Activated naive CD8-positive, alpha-beta T cell treated with anti-CD3 and anti-CD28 coated beads for 36 hours (primary cell): Measurements from ENCODE around the gene SPPL2C. TPM values are rescaled to one million over a fixed set of nuclear protein-coding genes. Genes with fewer than 3 reads are reported as not detected.

Source experiments
- DNase-seq: peaks from one replicate; pipeline ENCODE4 v3.0.0; 2021
- H3K27ac Mint-ChIP-seq: one replicate; pipeline ENCODE4 v1.8.0; 2022; ENCODE audit warnings: mild to moderate bottlenecking, moderate library complexity, mixed read lengths
- H3K27me3 Mint-ChIP-seq: one replicate; pipeline ENCODE4 v1.8.0; 2022; ENCODE audit warnings: mild to moderate bottlenecking, mixed read lengths
- H3K36me3 Mint-ChIP-seq: one replicate; pipeline ENCODE4 v1.8.0; 2021; ENCODE audit warnings: mild to moderate bottlenecking, mixed read lengths
- H3K4me1 Mint-ChIP-seq: one replicate; pipeline ENCODE4 v1.8.0; 2021; ENCODE audit warnings: mixed read lengths
- H3K4me3 Mint-ChIP-seq: one replicate; pipeline ENCODE4 v1.8.0; 2022; ENCODE audit warnings: mild to moderate bottlenecking, moderate library complexity, mixed read lengths
- H3K9me3 Mint-ChIP-seq: one replicate; pipeline ENCODE4 v1.8.0; 2022; ENCODE audit warnings: mixed read lengths
- total RNA-seq, 2 experiments: library from RNA; stranded (reverse); gene quantifications; one replicate each; pipeline ENCODE4 v1.2.3, GENCODE V29; 2021

Gene SPPL2C, protein sequence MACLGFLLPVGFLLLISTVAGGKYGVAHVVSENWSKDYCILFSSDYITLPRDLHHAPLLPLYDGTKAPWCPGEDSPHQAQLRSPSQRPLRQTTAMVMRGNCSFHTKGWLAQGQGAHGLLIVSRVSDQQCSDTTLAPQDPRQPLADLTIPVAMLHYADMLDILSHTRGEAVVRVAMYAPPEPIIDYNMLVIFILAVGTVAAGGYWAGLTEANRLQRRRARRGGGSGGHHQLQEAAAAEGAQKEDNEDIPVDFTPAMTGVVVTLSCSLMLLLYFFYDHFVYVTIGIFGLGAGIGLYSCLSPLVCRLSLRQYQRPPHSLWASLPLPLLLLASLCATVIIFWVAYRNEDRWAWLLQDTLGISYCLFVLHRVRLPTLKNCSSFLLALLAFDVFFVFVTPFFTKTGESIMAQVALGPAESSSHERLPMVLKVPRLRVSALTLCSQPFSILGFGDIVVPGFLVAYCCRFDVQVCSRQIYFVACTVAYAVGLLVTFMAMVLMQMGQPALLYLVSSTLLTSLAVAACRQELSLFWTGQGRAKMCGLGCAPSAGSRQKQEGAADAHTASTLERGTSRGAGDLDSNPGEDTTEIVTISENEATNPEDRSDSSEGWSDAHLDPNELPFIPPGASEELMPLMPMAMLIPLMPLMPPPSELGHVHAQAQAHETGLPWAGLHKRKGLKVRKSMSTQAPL
- total RNA-seq: not detected

DNA sequence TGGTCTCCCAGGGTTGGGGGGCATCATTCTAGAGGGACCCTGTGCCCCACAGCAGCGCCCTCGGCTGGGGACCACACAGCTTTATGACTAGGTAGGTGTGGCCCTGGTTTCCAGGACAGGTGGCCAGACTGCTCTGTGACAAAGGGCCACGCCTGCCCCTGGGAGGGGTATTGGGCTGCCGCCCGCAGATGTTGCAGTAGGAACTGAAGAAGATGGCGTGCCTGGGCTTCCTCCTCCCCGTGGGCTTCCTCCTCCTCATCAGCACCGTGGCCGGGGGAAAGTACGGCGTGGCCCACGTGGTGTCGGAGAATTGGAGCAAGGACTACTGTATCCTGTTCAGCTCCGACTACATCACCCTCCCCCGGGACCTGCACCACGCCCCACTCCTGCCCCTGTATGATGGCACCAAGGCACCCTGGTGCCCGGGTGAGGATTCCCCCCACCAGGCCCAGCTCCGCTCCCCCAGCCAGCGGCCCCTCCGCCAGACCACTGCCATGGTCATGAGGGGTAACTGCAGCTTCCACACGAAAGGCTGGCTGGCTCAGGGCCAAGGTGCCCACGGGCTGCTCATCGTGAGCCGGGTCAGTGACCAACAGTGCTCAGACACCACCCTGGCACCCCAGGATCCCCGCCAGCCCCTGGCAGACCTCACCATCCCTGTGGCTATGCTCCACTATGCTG, at the start of gene SPPL2C:
Gene SPPL2C, plus strand, starts transcription at position 187 of the 681 bp plus-strand sequence. Its CDS starts 26 bp downstream, at position 213.
- Mint-ChIP-seq H3K27me3 (no peaks in the 10 kb centered on the region), H3K36me3 (no peaks in the 10 kb centered on the region), H3K4me1 (no peaks in the 10 kb centered on the region), H3K9me3 (no peaks in the 10 kb centered on the region), H3K27ac (no peak within 1 kb of the TSS), H3K4me3 (no peak within 1 kb of the TSS)
- DNase-seq: no peak

GRCh38 chr17:45800816-45801215, 43.9 kb upstream of the SPPL2C start:
- no peaks in the 10 kb centered on the region for H3K9me3 Mint-ChIP-seq

DNA sequence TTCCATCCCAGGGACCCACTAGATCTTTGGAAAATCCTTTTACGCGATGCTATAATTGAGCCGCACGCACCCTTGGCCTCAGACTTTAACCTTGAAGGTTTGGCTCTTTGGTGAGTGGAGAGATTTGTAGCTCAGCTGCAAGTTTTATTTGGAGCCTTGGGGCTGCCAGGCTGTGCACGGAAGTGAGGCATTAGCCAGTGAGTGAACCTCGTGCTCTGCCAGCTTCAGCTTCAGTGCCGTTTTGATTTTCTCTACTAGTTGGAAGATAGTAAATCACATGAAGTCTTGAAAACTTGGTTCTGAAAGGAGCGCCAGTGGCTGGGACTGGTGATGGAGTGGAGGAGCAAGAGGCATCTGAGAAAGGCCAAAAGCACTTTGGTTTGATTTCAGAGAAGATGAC, 43.3 kb upstream of the SPPL2C start:
- Mint-ChIP-seq H3K27me3 (peaks cover 17% of the 10 kb centered on the region), H3K4me1 (no peaks in the 10 kb centered on the region), H3K36me3 (no peaks in the 10 kb centered on the region), H3K27ac (no peak overlapping the region), H3K4me3 (no peak overlapping the region), H3K9me3 (no peaks in the 10 kb centered on the region)
- no peak for DNase-seq

More at GRCh38 chr17:45800816-45801215, 43.9 kb upstream of the SPPL2C start:
- Mint-ChIP-seq H3K27ac (no peak overlapping the region), H3K4me3 (no peak overlapping the region), H3K4me1 (no peaks in the 10 kb centered on the region), H3K36me3 (no peaks in the 10 kb centered on the region), H3K27me3 (peaks cover 20% of the 10 kb centered on the region)
- no peak for DNase-seq

GRCh38 chr17:45808845-45809244, 35.8 kb upstream of the SPPL2C start:
- H3K27me3 Mint-ChIP-seq: peaks cover 9% of the 10 kb centered on the region
- H3K9me3 Mint-ChIP-seq: no peaks in the 10 kb centered on the region
- no peaks in the 10 kb centered on the region for H3K36me3 Mint-ChIP-seq
- no peak overlapping the region for H3K27ac Mint-ChIP-seq
- no peaks in the 10 kb centered on the region for H3K4me1 Mint-ChIP-seq
- no peak overlapping the region for H3K4me3 Mint-ChIP-seq
- no peak for DNase-seq

GRCh38 chr17:45809499-45809898, 35.2 kb upstream of the SPPL2C start:
- H3K27ac Mint-ChIP-seq: no peak overlapping the region
- H3K27me3 Mint-ChIP-seq: peaks cover 9% of the 10 kb centered on the region
- no peaks in the 10 kb centered on the region for H3K36me3 Mint-ChIP-seq
- no peaks in the 10 kb centered on the region for H3K9me3 Mint-ChIP-seq
- no peak for DNase-seq
- H3K4me3 Mint-ChIP-seq: no peak overlapping the region
- H3K4me1 Mint-ChIP-seq: no peaks in the 10 kb centered on the region

DNA sequence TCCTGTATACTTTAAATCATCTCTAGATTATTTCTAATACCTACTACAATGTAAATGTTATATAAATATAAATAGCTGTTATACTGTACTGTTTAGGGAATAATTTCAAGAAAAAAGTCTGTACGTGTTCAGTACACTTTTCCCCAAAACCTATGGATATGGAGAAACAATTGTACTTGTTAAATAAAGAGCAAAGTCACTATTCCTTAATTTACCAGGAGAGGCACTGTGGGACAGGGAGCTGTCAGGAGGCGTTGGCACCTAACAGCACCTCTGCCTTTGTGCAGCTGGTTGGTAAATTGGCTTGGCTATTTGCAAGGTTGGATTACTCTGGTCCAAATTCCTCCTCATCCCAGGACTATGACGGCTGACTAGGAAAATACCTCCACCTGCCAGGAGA, 32.6 kb upstream of the SPPL2C start:
- H3K4me1 Mint-ChIP-seq: no peaks in the 10 kb centered on the region
- H3K9me3 Mint-ChIP-seq: no peaks in the 10 kb centered on the region
- no peak for DNase-seq
- H3K36me3 Mint-ChIP-seq: no peaks in the 10 kb centered on the region
- H3K4me3 Mint-ChIP-seq: no peak overlapping the region
- H3K27ac Mint-ChIP-seq: no peak overlapping the region
- H3K27me3 Mint-ChIP-seq: peaks cover 6% of the 10 kb centered on the region

- no peak for DNase-seq
- no peak overlapping the region for H3K27ac Mint-ChIP-seq
- H3K4me3 Mint-ChIP-seq: no peak overlapping the region
- H3K9me3 Mint-ChIP-seq: no peaks in the 10 kb centered on the region
- H3K36me3 Mint-ChIP-seq: no peaks in the 10 kb centered on the region
- H3K4me1 Mint-ChIP-seq: no peaks in the 10 kb centered on the region
- H3K27me3 Mint-ChIP-seq: peaks cover 5% of the 10 kb centered on the region
Measured at GRCh38 chr17:45813048-45813725, 31.5 kb upstream of the SPPL2C start.

DNA sequence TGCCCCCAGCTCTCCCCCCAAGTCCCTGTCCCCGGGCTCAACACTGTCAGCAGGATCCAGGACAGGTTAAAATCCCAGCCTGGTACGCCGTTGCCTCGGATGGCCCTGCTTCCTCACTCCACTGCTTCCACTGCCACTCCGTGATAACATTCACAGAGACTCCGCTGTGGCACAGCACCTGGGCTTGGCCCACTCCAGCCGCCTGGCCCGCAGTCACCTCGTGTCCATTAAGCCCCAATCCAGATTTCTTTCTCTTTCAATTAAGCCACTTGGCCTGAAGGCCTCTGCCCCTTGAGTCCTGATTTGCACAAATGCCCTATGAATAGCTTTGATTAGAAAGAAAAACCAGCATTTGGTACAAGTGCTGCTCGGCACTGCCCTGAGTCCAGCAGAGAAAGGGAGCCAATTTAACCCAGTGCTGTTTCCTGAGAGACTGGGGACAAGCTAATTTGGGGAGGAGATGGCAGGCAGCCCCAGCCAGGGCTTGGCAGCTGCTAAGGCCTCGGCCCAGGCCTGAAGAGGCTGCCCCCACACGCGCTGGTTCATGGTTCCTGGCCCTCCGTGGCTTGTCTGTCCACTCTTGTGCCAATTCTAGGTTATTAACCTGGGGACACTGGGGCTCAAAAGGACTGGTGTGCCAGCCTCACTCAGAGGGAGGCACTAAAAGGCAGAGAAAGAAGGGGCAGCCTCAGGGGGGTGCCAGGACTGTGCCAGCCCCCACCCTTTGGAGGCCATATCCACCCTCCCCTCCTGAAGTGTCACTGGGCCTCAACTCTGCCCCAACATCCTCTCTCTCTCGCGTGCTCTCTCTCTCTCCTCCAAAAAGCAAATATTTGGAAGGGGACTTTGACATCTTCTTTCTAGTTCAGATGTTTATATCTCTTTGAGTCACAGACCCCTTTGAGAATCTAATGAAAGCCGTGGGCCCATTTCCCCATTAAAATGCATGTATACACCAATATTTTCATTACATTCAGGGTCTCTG, 29.8 kb upstream of the SPPL2C start:
- Mint-ChIP-seq H3K9me3 (no peaks in the 10 kb centered on the region), H3K4me1 (no peaks in the 10 kb centered on the region), H3K27ac (no peak overlapping the region), H3K27me3 (peaks cover 5% of the 10 kb centered on the region), H3K4me3 (no peak overlapping the region), H3K36me3 (no peaks in the 10 kb centered on the region)
- no peak for DNase-seq

DNA sequence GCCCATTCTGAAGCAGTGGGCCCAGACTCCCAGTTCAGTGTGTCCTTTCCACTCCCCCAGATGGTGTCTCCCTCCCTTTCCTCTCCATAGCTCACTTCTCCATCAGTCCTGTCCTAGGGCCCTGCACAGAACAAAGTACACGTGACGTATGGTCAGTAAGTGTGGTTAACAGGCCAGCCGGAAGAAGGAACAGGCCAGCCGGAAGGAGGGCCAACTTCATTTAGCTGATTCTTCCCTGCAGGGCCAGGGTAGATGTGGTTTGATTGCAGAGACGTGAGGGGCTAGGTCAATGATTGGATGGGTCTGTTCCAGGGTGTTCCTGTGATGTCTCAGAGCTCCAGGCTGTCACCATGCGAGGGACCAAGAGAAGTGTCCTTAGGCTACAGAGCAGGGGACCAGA, 28.9 kb upstream of the SPPL2C start:
- H3K4me3 Mint-ChIP-seq: no peak overlapping the region
- no peaks in the 10 kb centered on the region for H3K9me3 Mint-ChIP-seq

GRCh38 chr17:45818041-45818440, 26.6 kb upstream of the SPPL2C start:
- H3K9me3 Mint-ChIP-seq: no peaks in the 10 kb centered on the region
- H3K27me3 Mint-ChIP-seq: peaks cover 5% of the 10 kb centered on the region
- H3K36me3 Mint-ChIP-seq: no peaks in the 10 kb centered on the region
- no peaks in the 10 kb centered on the region for H3K4me1 Mint-ChIP-seq
- H3K27ac Mint-ChIP-seq: no peak overlapping the region
- no peak for DNase-seq
- H3K4me3 Mint-ChIP-seq: no peak overlapping the region

More for the DNA sequence above, 28.9 kb upstream of the SPPL2C start:
- Mint-ChIP-seq H3K27me3 (peaks cover 5% of the 10 kb centered on the region), H3K36me3 (no peaks in the 10 kb centered on the region), H3K27ac (no peak overlapping the region), H3K4me1 (no peaks in the 10 kb centered on the region)
- DNase-seq: no peak

GRCh38 chr17:45818699-45819098, 26.0 kb upstream of the SPPL2C start:
- no peak for DNase-seq
- Mint-ChIP-seq H3K4me1 (no peaks in the 10 kb centered on the region), H3K27me3 (no peaks in the 10 kb centered on the region), H3K9me3 (no peaks in the 10 kb centered on the region), H3K36me3 (no peaks in the 10 kb centered on the region), H3K4me3 (no peak overlapping the region), H3K27ac (no peak overlapping the region)

GRCh38 chr17:45819632-45820031, 25.0 kb upstream of the SPPL2C start:
- no peaks in the 10 kb centered on the region for H3K27me3 Mint-ChIP-seq
- H3K4me1 Mint-ChIP-seq: no peaks in the 10 kb centered on the region
- no peaks in the 10 kb centered on the region for H3K9me3 Mint-ChIP-seq
- no peaks in the 10 kb centered on the region for H3K36me3 Mint-ChIP-seq
- DNase-seq: no peak
- no peak overlapping the region for H3K27ac Mint-ChIP-seq
- H3K4me3 Mint-ChIP-seq: no peak overlapping the region

GRCh38 chr17:45820052-45820780, 24.5 kb upstream of the SPPL2C start:
- Mint-ChIP-seq H3K4me3 (no peak overlapping the region), H3K36me3 (no peaks in the 10 kb centered on the region), H3K27ac (no peak overlapping the region), H3K27me3 (no peaks in the 10 kb centered on the region), H3K9me3 (no peaks in the 10 kb centered on the region), H3K4me1 (no peaks in the 10 kb centered on the region)
- no peak for DNase-seq
